Activated CD4-positive, alpha-beta T cell treated with anti-CD3 and anti-CD28 coated beads, Interleukin-2, amount 50 U/mL, for 16 hours (primary cell): ENCODE results near the gene DYNC2I2.
"Not testable (repeated sequence)": the region's sequence is repeated elsewhere in the genome, so short reads cannot be mapped to it uniquely, and the experiment has no call there.

Experiments
- DNase-seq: peaks from one replicate; pipeline ENCODE4 v3.0.0-alpha.2; 2020

The DYNC2I2 gene

GRCh38 chr9:128656416-128657343 is at the start of gene DYNC2I2:
TSS of gene DYNC2I2 (minus strand) at chr9:128656847. CDS start at chr9:128656726, 121 bp downstream.
- DNase-seq: peak; percentile 97

- DNase-seq: no peak
Measured at GRCh38 chr9:128706045-128706444, 49.4 kb upstream of the DYNC2I2 start.

GRCh38 chr9:128705051-128705965 is 48.7 kb upstream of the DYNC2I2 start:
- no peak for DNase-seq

- DNase-seq: no peak
Measured at GRCh38 chr9:128704356-128704670, 47.7 kb upstream of the DYNC2I2 start.

DNA sequence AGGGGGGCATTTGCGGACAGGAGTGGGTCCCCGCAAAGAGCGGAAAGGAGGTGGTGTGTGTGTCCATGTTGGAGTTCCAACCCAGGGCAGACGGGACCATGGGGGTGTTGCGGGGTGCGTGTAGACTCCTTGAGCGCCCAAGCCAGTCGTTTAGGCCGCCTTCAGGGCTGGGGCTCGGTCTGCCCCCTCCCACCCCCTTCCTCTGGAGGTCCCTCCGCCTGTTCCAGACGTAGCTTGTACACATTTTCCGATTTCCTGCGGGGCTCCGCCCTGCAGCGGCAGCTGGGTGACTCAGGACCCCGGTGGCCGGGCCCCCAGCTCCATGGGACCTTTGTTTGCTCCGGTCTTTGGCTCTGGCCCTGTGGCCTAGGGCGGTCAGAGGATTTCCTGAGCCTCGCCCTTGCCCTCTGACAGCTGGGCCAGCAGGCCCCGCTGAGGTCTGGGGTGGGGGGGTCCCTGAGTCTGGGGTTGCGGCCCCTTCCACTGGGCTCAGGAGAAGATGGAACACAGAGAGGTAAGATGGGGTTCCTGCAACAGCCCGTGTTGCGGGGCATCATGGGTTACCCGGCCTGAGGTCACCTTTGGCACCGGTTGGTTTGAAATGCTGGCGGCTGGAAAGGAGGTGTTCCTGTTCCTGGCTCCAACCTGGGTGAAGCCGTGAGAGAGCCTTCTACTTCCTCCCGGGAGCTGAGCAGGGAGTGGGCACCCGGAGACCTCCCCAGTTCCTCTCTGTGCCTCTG is 47.1 kb upstream of the DYNC2I2 start:
- DNase-seq: no peak

DNA sequence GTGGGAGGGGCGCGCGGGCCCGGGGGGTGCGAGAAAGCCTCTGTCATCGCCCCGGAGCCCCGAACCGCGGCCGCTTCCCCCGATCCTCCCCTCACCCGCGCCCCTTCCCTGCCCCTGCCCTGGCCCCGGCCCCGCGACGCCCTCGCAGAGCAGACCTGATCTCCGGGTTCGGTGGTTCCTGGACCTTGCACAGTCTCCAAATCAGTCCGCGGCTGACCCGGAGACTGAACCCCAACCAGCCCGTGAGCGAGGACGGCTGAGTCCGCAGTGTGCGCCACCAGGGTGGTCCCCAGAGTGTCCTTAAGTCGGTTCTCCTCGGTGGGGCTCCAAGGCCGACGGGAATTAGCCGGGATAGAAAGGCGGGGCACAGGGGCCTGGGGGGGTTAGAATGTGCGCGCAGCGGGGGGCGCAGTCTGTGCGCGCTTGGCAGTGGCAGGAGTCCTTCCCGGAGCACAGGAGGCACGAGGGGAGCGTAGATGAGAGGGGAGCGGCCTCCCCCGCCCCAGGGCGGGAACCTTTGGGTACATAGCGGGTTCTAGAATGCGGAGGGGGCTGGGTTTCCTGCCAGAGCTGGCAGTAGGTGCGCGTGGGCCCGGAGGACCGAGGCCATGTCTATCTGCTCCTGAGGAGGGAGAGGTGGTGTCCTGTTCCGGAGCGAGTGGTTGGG is 46.4 kb upstream of the DYNC2I2 start:
- DNase-seq: peak; percentile 42

DNA sequence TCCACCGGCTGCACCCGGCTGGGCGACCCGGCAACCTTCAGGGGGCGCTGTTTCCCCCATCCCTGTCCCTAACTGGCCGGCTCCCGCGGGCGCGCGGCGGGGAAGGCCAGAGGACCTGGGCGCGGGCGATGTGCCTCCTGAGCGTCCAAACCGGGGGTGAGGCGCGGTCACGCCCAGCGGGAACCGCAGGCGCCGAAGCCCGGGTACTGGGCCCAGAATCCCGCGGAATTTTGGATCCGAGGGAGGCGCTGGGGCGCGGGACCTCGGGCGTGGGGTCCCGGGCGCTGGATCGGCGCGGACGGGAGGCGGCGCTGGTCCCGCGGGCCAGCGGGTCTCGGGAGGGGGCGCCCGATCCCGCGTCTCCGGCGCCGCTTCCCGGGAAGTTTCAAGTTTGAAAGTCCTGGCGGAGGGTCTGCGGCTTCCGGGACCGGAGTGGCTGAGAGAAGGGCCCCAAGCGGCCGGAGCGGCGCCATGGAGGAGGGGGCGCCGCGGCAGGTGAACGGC is 45.9 kb upstream of the DYNC2I2 start, which contains the start of gene PKN3:
Gene PKN3 (plus strand): TSS at position 59 of the 504 bp plus-strand sequence. CDS start 413 bp downstream, at position 472.
- peak; percentile 87 for DNase-seq

- DNase-seq: no peak
Measured at GRCh38 chr9:128701227-128701854, 44.7 kb upstream of the DYNC2I2 start.

- not testable (repeated sequence) for DNase-seq
Measured at GRCh38 chr9:128699096-128699795, 42.6 kb upstream of the DYNC2I2 start.

- no peak for DNase-seq
Measured at GRCh38 chr9:128696923-128697707, 40.5 kb upstream of the DYNC2I2 start.

- no peak for DNase-seq
Measured at GRCh38 chr9:128694344-128694743, 37.7 kb upstream of the DYNC2I2 start.

DNA sequence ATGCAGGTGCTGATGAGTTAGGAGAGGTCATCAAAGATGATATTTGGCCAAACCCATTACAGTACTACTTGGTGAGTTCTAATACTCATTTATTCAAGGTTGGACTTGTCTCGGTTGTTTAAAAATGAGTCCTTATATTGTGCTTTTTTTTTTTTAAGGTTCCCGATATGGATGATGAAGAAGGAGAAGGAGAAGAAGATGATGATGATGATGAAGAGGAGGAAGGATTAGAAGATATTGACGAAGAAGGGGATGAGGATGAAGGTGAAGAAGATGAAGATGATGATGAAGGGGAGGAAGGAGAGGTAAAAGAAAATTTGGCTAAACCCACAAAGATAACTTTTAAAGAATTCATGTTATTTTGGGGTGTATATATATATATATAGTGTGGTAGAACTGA is 37.1 kb upstream of the DYNC2I2 start:
- DNase-seq: not testable (repeated sequence)

- DNase-seq: no peak
Measured at GRCh38 chr9:128690684-128691034, 34.0 kb upstream of the DYNC2I2 start.

GRCh38 chr9:128689820-128690683 is 33.4 kb upstream of the DYNC2I2 start:
- DNase-seq: peak; percentile 44

- no peak for DNase-seq
Measured at GRCh38 chr9:128689293-128689774, 32.7 kb upstream of the DYNC2I2 start.

DNA sequence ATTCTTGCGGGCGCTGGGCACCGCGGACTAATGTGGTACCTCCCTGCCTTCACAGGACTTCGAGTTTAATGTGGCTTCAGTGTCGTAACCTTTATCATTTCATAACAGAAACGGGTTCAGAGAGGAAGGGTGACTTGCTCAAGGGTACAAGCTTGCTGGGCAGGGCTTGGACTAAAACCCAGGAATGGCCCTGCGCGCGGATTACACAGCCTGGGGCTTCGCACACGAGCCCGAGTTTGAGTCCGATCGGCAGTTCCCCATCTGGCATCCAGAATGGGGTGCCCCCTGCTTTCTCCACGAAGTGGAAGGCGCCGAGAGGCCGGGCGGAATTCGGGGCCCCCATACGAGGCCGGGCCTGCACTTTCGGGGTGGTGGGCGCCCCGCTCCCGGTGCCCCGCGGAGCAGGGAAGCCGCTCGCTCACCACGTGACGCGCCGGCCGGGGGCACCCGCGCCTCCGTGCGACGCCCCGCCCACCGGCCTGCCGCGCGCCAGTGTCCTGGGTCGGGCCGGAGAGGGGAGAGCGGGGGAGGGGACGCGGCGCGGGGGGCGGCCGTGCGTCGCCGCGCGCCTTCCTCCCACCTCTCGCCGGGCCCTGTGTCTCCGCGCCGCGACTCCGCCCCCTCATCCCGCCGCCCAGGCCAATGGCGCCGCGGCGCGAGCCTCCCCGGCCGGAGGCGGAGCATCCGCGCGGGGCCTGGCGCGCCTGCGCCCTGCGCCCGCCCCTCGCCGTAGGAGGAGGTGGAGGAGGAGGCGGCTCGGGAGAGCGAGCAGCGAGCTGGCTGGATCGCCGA is 32.0 kb upstream of the DYNC2I2 start, which contains the start of gene SET:
Gene SET (plus strand): TSS at position 722 of the 792 bp plus-strand sequence. CDS start 361 bp downstream, outside the sequence.
- DNase-seq: peak; percentile 95

DNA sequence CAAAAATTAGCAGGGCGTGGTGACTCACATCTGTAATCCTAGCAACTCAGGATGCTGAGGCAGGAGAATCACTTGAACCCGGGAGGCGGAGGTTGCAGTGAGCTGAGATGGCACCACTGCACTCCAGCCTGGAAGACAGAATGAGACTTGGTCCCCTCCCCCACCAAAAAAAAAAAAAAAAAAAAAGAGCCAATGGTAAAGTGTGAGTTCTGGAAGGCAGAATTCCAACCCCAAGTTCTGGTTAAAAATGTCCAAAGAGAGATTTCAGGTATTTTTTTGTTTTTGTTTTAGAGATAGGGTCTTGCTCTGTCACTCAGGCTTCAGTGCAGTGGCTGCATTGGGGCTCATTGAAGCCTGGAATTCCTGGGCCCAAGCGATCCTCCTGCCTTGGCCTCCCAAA is 30.8 kb upstream of the DYNC2I2 start:
- no peak for DNase-seq
